Liver (tissue), 9 donors: Measurements from ENCODE around the gene CIB2. TPM values are rescaled to one million over a fixed set of nuclear protein-coding genes. Genes with fewer than 3 reads are reported as not detected.

Experiments used
- DNase-seq: peaks from one replicate; pipeline ENCODE4 v3.0.0-alpha.2; 2017; ENCODE audit warnings: low spot score
- H3K27ac ChIP-seq, 2 donors: one replicate each; pipeline ENCODE4 v1.7.0; 2013; ENCODE audit warnings: inconsistent platforms in 2 of 2, low read length in 2 of 2, control low read depth in 1 of 2, low read depth in 1 of 2, mild to moderate bottlenecking in 1 of 2
- H3K27me3 ChIP-seq, 4 donors: one replicate each; pipeline versions ENCODE4 v1.6.1 to v1.7.0; 2013; ENCODE audit warnings: low read length in 3 of 4, inconsistent platforms in 1 of 4, mild to moderate bottlenecking in 1 of 4, moderate library complexity in 1 of 4; ENCODE audit not compliant: control insufficient read depth in 4 of 4, insufficient read depth in 4 of 4
- H3K36me3 ChIP-seq, 4 donors: one replicate each; pipeline versions ENCODE4 v1.6.1 to v1.7.0; 2013; ENCODE audit warnings: low read length in 3 of 4, mild to moderate bottlenecking in 3 of 4, low read depth in 1 of 4, moderate library complexity in 1 of 4; ENCODE audit not compliant: control insufficient read depth in 4 of 4, insufficient read depth in 3 of 4
- H3K4me1 ChIP-seq, 4 donors: one replicate each; pipeline versions ENCODE4 v1.6.1 to v1.7.0; 2013; ENCODE audit warnings: low read length in 3 of 4, mild to moderate bottlenecking in 3 of 4, moderate library complexity in 1 of 4; ENCODE audit not compliant: control insufficient read depth in 4 of 4, insufficient read depth in 4 of 4
- H3K4me3 ChIP-seq, 3 donors: one replicate each; pipeline versions ENCODE4 v1.6.1 to v1.7.0; 2013; ENCODE audit warnings: low read length in 3 of 3, control low read depth in 1 of 3, low read depth in 1 of 3, mild to moderate bottlenecking in 1 of 3
- H3K9ac ChIP-seq, 2 donors: one replicate each; pipeline ENCODE4 v1.7.0; 2013; ENCODE audit warnings: low read length in 2 of 2, mild to moderate bottlenecking in 2 of 2, moderate library complexity in 2 of 2, control low read depth in 1 of 2, low read depth in 1 of 2
- H3K9me3 ChIP-seq, 4 donors: one replicate each; pipeline versions ENCODE4 v1.6.1 to v1.7.0; 2013; ENCODE audit warnings: low read length in 3 of 4; ENCODE audit not compliant: control insufficient read depth in 4 of 4
- CTCF ChIP-seq: fragments of 150-350 bp; IDR thresholded peaks from 2 replicates; pipeline ENCODE4 v1.5.1; 2017; ENCODE audit warnings: improper control_type of control experiment, low read depth, low read length; ENCODE audit not compliant: missing input control
- EGR1 ChIP-seq, 2 donors: IDR thresholded peaks; 2 replicates each; pipeline ENCODE4 v1.6.1; 2016 to 2018; ENCODE audit warnings: antibody characterized with exemption in 2 of 2, low read depth in 2 of 2
- FOXA1 ChIP-seq: IDR thresholded peaks from 2 replicates; pipeline ENCODE4 v1.6.1; 2016; ENCODE audit warnings: antibody characterized with exemption
- FOXA2 ChIP-seq: IDR thresholded peaks from 2 replicates; pipeline ENCODE4 v1.6.1; 2016; ENCODE audit warnings: antibody characterized with exemption
- GABPA ChIP-seq, 2 donors: IDR thresholded peaks in 1 of 2; conservative IDR thresholded peaks in 1 of 2; 2 replicates each; pipeline ENCODE4 v1.6.1; 2016; ENCODE audit warnings: antibody characterized with exemption in 2 of 2, mild to moderate bottlenecking in 1 of 2, moderate library complexity in 1 of 2
- HNF4A ChIP-seq, 2 donors: conservative IDR thresholded peaks; 2 replicates each; pipeline ENCODE4 v1.6.1; 2016; ENCODE audit warnings: antibody characterized with exemption in 2 of 2, mild to moderate bottlenecking in 2 of 2
- HNF4G ChIP-seq: IDR thresholded peaks from 2 replicates; pipeline ENCODE4 v1.6.1; 2016; ENCODE audit warnings: antibody characterized with exemption
- JUND ChIP-seq, 2 donors: IDR thresholded peaks; 2 replicates each; pipeline ENCODE4 v1.6.1; 2016; ENCODE audit warnings: antibody characterized with exemption in 2 of 2
- NR2F2 ChIP-seq: IDR thresholded peaks from 2 replicates; pipeline ENCODE4 v1.6.1; 2016; ENCODE audit warnings: antibody characterized with exemption
- RAD21 ChIP-seq, 2 donors: IDR thresholded peaks; 2 replicates each; pipeline ENCODE4 v1.6.1; 2016; ENCODE audit warnings: antibody characterized with exemption in 2 of 2, mild to moderate bottlenecking in 2 of 2
- REST ChIP-seq: IDR thresholded peaks from 2 replicates; pipeline ENCODE4 v1.6.1; 2016; ENCODE audit warnings: antibody characterized with exemption, mild to moderate bottlenecking
- RXRA ChIP-seq, 2 donors: IDR thresholded peaks; 2 replicates each; pipeline ENCODE4 v1.6.1; 2017 to 2018; ENCODE audit warnings: antibody characterized with exemption in 2 of 2, mild to moderate bottlenecking in 1 of 2
- SP1 ChIP-seq: IDR thresholded peaks from 2 replicates; pipeline ENCODE4 v1.6.1; 2018; ENCODE audit warnings: antibody characterized with exemption, mild to moderate bottlenecking
- TAF1 ChIP-seq: conservative IDR thresholded peaks from 2 replicates; pipeline ENCODE4 v1.6.1; 2016; ENCODE audit warnings: antibody characterized with exemption, mild to moderate bottlenecking
- YY1 ChIP-seq: IDR thresholded peaks from 2 replicates; pipeline ENCODE4 v1.6.1; 2016; ENCODE audit warnings: antibody characterized with exemption, mild to moderate bottlenecking
- polyA plus RNA-seq, 2 donors: library from polyadenylated mRNA; stranded (reverse) in 1 of 2; unstranded in 1 of 2; fragments of 200-250 nt in 1 of 2; fragments of >200 nt in 1 of 2; fragmentation: Nextera tagmentation in 1 of 2; extraction: Ambion mirVana in 1 of 2; gene quantifications; one replicate each; pipeline versions ENCODE4 v1.2.1 to v1.2.3, GENCODE V29; 2013 to 2015
- total RNA-seq, 2 donors: library from RNA; depleted of rRNA; stranded (reverse); fragments of >200 nt; gene quantifications; one replicate each; pipeline ENCODE4 v1.2.3, GENCODE V29; 2014
- TF ChIP-seq, protein P1 (sequence below): IDR thresholded peaks from 2 replicates; pipeline ENCODE4 v1.6.1; 2016; ENCODE audit warnings: antibody characterized with exemption
- TF ChIP-seq, protein P2 (sequence below): IDR thresholded peaks from 2 replicates; pipeline ENCODE4 v1.6.1; 2016; ENCODE audit warnings: antibody characterized with exemption
- TF ChIP-seq, protein P3 (sequence below): IDR thresholded peaks from 2 replicates; pipeline ENCODE4 v1.6.1; 2016; ENCODE audit warnings: antibody characterized with exemption
- donor health status: healthy.
- donor health status: healthy.
- donor health status: healthy.
- donor health status: healthy.
- donor health status: healthy.

The CIB2 gene
- total and polyA plus RNA-seq, 4 donors = 0.25 to 2.2 (median 0.53) TPM

- no peaks in the 10 kb centered on the region for H3K9me3 ChIP-seq
- H3K9ac ChIP-seq = no peak overlapping the region
- H3K36me3 ChIP-seq = no peaks in the 10 kb centered on the region
- H3K27me3 ChIP-seq = no peaks in the 10 kb centered on the region
- DNase-seq = no peak
- H3K4me1 ChIP-seq = peaks cover 4 to 17% (median 13%) of the 10 kb centered on the region in 4 donors
- TF ChIP-seq GABPA (IDR thresholded peaks at IDR 0.05 in 1 of 2, conservative IDR thresholded peaks at IDR 0.05 in 1 of 2) (peak in 1 of 2 donors; percentile 46), SP1 (peak; percentile 87), EGR1 (IDR thresholded peaks at IDR 0.05; ENCODE audit: low read depth in 2 of 2) (peak in 1 of 2 donors; percentile 81), RXRA (IDR thresholded peaks at IDR 0.05) (peak; percentile 87 to 89), RAD21 (IDR thresholded peaks at IDR 0.05) (peak; percentile 27 to 36), HNF4A (conservative IDR thresholded peaks at IDR 0.05) (peak; percentile 98 to 99), HNF4G (peak; percentile 92), REST (peak; percentile 46), FOXA1 (no peak), NR2F2 (peak; percentile 88), JUND (IDR thresholded peaks at IDR 0.05) (peak in 1 of 2 donors; percentile 58), TAF1 (peak; percentile 13), CTCF (peak; percentile 44), YY1 (peak; percentile 41), FOXA2 (peak; percentile 71)
- TF ChIP-seq, protein P1, sequence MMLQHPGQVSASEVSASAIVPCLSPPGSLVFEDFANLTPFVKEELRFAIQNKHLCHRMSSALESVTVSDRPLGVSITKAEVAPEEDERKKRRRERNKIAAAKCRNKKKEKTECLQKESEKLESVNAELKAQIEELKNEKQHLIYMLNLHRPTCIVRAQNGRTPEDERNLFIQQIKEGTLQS = no peak
- TF ChIP-seq, protein P2, sequence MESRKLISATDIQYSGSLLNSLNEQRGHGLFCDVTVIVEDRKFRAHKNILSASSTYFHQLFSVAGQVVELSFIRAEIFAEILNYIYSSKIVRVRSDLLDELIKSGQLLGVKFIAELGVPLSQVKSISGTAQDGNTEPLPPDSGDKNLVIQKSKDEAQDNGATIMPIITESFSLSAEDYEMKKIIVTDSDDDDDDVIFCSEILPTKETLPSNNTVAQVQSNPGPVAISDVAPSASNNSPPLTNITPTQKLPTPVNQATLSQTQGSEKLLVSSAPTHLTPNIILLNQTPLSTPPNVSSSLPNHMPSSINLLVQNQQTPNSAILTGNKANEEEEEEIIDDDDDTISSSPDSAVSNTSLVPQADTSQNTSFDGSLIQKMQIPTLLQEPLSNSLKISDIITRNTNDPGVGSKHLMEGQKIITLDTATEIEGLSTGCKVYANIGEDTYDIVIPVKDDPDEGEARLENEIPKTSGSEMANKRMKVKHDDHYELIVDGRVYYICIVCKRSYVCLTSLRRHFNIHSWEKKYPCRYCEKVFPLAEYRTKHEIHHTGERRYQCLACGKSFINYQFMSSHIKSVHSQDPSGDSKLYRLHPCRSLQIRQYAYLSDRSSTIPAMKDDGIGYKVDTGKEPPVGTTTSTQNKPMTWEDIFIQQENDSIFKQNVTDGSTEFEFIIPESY = peak; percentile 75
- TF ChIP-seq, protein P3, sequence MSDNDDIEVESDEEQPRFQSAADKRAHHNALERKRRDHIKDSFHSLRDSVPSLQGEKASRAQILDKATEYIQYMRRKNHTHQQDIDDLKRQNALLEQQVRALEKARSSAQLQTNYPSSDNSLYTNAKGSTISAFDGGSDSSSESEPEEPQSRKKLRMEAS = peak; percentile 90
- no peak overlapping the region for H3K27ac ChIP-seq
- H3K4me3 ChIP-seq = no peak overlapping the region
Observed at GRCh38 chr15:78140292-78140691, 9.0 kb upstream of the CIB2 start.
